K562 (cell line): ENCODE data around the gene HOXB3. TPM values are rescaled to one million over a fixed set of nuclear protein-coding genes. Genes with fewer than 3 reads are reported as not detected.

Experiments used
- CREB1 ChIP-seq, 2 experiments: sonication (generic) in 1 of 2; formaldehyde crosslinking in 1 of 2; IDR thresholded peaks; 2 replicates each; pipeline versions ENCODE4 v1.6.1 to v1.8.0; 2012 to 2022; ENCODE audit warnings: inconsistent platforms in 1 of 2, mild to moderate bottlenecking in 1 of 2, missing genetic modification reagents in 1 of 2, moderate library complexity in 1 of 2
- HDGF ChIP-seq: fragments of 450-650 bp; IDR thresholded peaks from 2 replicates; pipeline ENCODE4 v1.6.1; 2016
- HOMEZ ChIP-seq: fragments of 250-450 bp; sonication (Bioruptor Pico); IDR thresholded peaks from 2 replicates; pipeline ENCODE4 v1.4.0; 2020; ENCODE audit warnings: mild to moderate bottlenecking, moderate library complexity
- ILF3 ChIP-seq: fragments of 450-650 bp; IDR thresholded peaks from 2 replicates; pipeline ENCODE4 v1.6.1; 2018; ENCODE audit warnings: antibody characterized with exemption, mild to moderate bottlenecking, moderate library complexity, borderline replicate concordance
- MAZ ChIP-seq, 2 experiments: fragments of 450-650 bp in 1 of 2; sonication (generic) in 1 of 2; formaldehyde crosslinking; IDR thresholded peaks in 1 of 2; conservative IDR thresholded peaks in 1 of 2; 2 replicates each; pipeline versions ENCODE4 v1.4.0 to v1.5.0; 2020; ENCODE audit warnings: mild to moderate bottlenecking in 1 of 2, missing genetic modification reagents in 1 of 2
- MBD1 ChIP-seq: fragments of 250-450 bp; sonication (Bioruptor Pico); IDR thresholded peaks from 2 replicates; pipeline ENCODE4 v1.8.0; 2022; ENCODE audit warnings: inconsistent platforms
- PTBP1 ChIP-seq: fragments of 200-400 bp; formaldehyde crosslinking; IDR thresholded peaks from 2 replicates; pipeline ENCODE4 v1.6.1; 2017; ENCODE audit warnings: low read depth, low read length
- RBFOX2 ChIP-seq: fragments of 200-400 bp; formaldehyde crosslinking; IDR thresholded peaks from 2 replicates; pipeline ENCODE4 v1.6.1; 2017; ENCODE audit warnings: low read depth, mild to moderate bottlenecking, low read length, moderate library complexity
- RBM22 ChIP-seq: fragments of 200-400 bp; formaldehyde crosslinking; IDR thresholded peaks from 2 replicates; pipeline ENCODE4 v1.6.1; 2018; ENCODE audit warnings: low read length, low read depth; ENCODE audit not compliant: poor library complexity, severe bottlenecking
- RFX7 ChIP-seq: fragments of 250-450 bp; sonication (Bioruptor Pico); IDR thresholded peaks from 2 replicates; pipeline ENCODE4 v1.5.1; 2021; ENCODE audit warnings: mild to moderate bottlenecking
- SRF ChIP-seq, 2 experiments: fragments of 250-450, 450-650 bp in 1 of 2; sonication (Bioruptor Pico) in 1 of 2; sonication (generic) in 1 of 2; formaldehyde crosslinking; IDR thresholded peaks; 2 replicates each; pipeline versions ENCODE4 v1.5.0 to v1.5.1; 2020 to 2022; ENCODE audit warnings: mild to moderate bottlenecking in 1 of 2, missing genetic modification reagents in 1 of 2
- SUPT5H ChIP-seq: fragments of 450-650 bp; IDR thresholded peaks from 2 replicates; pipeline ENCODE4 v1.6.1; 2016
- ZBED1 ChIP-seq: IDR thresholded peaks from 2 replicates; pipeline ENCODE4 v1.6.1; 2014
- ZKSCAN3 ChIP-seq: fragments of 250-450 bp; sonication (Bioruptor Pico); IDR thresholded peaks from 2 replicates; pipeline ENCODE4 v1.4.0; 2020
- ZNF311 ChIP-seq: fragments of 250-450 bp; sonication (Bioruptor Pico); IDR thresholded peaks from 2 replicates; pipeline ENCODE4 v1.4.0; 2020; ENCODE audit warnings: mild to moderate bottlenecking, moderate library complexity
- ZNF436 ChIP-seq: fragments of 250-450, 450-650 bp; sonication (Bioruptor Pico); formaldehyde crosslinking; IDR thresholded peaks from 2 replicates; pipeline ENCODE4 v1.7.0; 2020; ENCODE audit warnings: mild to moderate bottlenecking
- ZNF518B ChIP-seq: fragments of 250-450 bp; sonication (Bioruptor Pico); IDR thresholded peaks from 2 replicates; pipeline ENCODE4 v1.5.0; 2021; ENCODE audit warnings: mild to moderate bottlenecking, moderate library complexity
- ZNF639 ChIP-seq, 2 experiments: fragments of 200-800 bp in 1 of 2; sonication (Bioruptor generic) in 1 of 2; sonication (generic) in 1 of 2; formaldehyde crosslinking in 1 of 2; IDR thresholded peaks in 1 of 2; conservative IDR thresholded peaks in 1 of 2; 2 replicates each; pipeline versions ENCODE4 v1.5.0 to v1.6.1; 2016 to 2020; ENCODE audit warnings: missing compliant biosample characterization in 1 of 2, missing genetic modification characterization in 1 of 2, missing genetic modification reagents in 1 of 2
- ZNF717 ChIP-seq: fragments of 250-450 bp; sonication (Bioruptor Pico); IDR thresholded peaks from 2 replicates; pipeline ENCODE4 v1.5.0; 2021
- polyA plus RNA-seq, 8 experiments: library from polyadenylated mRNA; depleted of rRNA in 4 of 8; stranded (reverse) in 5 of 8; unstranded in 3 of 8; fragments of >200 nt; fragmentation: Nextera tagmentation in 2 of 8; fragmentation: Illumina TruSeq in 1 of 8; extraction: Ambion mirVana in 2 of 8; extraction: Trizol in 1 of 8; gene quantifications; 2 replicates each; pipeline versions ENCODE4 v1.2.1 to v1.2.3, GENCODE V29; 2011 to 2014; ENCODE audit warnings: inconsistent platforms in 1 of 8, missing spikeins in 1 of 8
- total RNA-seq, 7 experiments: library from RNA; depleted of rRNA in 6 of 7; stranded (reverse); fragments of >200 nt in 6 of 7; fragmentation: Illumina TruSeq in 2 of 7; extraction: Trizol in 2 of 7; gene quantifications; 2 replicates each; pipeline versions ENCODE4 v1.2.1 to v1.2.3, GENCODE V29; 2011 to 2021; ENCODE audit warnings: low replicate concordance in 1 of 7

The HOXB3 gene
- total and polyA plus RNA-seq, 9 of the 15 experiments (the other 6 are each of a cell fraction or from before 2014, with no cell fraction given), result 2.4 to 41.3 (median 20.2) TPM

- TF ChIP-seq MBD1 (CRISPR knock-in tag) (no peak), ZBED1 (no peak), SRF (CRISPR knock-in tag; IDR thresholded peaks at IDR 0.05) (0 out of 4 replicates have a peak, but pooled peaks of 1 of the 2 experiments have one; percentile 6), ILF3 (peak; percentile 80; the same call in 1 of the 2 replicates), PTBP1 (no peak), ZNF717 (CRISPR knock-in tag) (no peak), RFX7 (CRISPR knock-in tag) (no peak), RBM22 (peak; percentile 59), HOMEZ (no peak), RBFOX2 (peak; percentile 82), HDGF (no peak), MAZ (CRISPR knock-in tag; conservative IDR thresholded peaks at IDR 0.05 in 1 of 2, IDR thresholded peaks at IDR 0.05 in 1 of 2) (0 out of 4 replicates have a peak, but pooled peaks of 1 of the 2 experiments have one; percentile 51), ZNF311 (CRISPR knock-in tag) (no peak), CREB1 (IDR thresholded peaks at IDR 0.05) (no peak), CREB1 (CRISPR knock-in tag; IDR thresholded peaks at IDR 0.05) (no peak), ZNF436 (CRISPR knock-in tag) (no peak), SUPT5H (peak; percentile 4; the same call in 1 of the 2 replicates), ZNF518B (CRISPR knock-in tag) (no peak), ZKSCAN3 (CRISPR knock-in tag) (no peak), ZNF639 (CRISPR knock-in tag; conservative IDR thresholded peaks at IDR 0.05 in 1 of 2, IDR thresholded peaks at IDR 0.05 in 1 of 2) (no peak)
These were observed 34.8 kb upstream of the HOXB3 start (continued) for GRCh38 chr17:48624544-48625494.
